GM13977 (cell line): Measurements from ENCODE around the gene EPHA2.
"Not testable (repeated sequence)": the region's sequence is repeated elsewhere in the genome, so short reads cannot be mapped to it uniquely, and the experiment has no call there.

ENCODE experiments used
- DNase-seq: peaks from one replicate; pipeline ENCODE4 v3.0.0; 2012; ENCODE audit warnings: low spot score
- in situ Hi-C: fragments of 300-500 bp; cut with MboI; formaldehyde crosslinking; loops from one replicate; pipeline ENCODE4 v1.12.0; 2022; ENCODE audit warnings: low sequenced_read_pairs, low pct_unique_long_range_greater_than_20kb, mixed read lengths, inconsistent platforms; ENCODE audit not compliant: unreplicated experiment
- TF ChIP-seq, protein P1 (sequence below): IDR thresholded peaks from 2 replicates; pipeline ENCODE4 v1.5.1; 2012; ENCODE audit warnings: mild to moderate bottlenecking, control low read depth; ENCODE audit not compliant: insufficient read depth; ENCODE audit errors: extremely low read depth, missing control alignments

The EPHA2 gene

DNA sequence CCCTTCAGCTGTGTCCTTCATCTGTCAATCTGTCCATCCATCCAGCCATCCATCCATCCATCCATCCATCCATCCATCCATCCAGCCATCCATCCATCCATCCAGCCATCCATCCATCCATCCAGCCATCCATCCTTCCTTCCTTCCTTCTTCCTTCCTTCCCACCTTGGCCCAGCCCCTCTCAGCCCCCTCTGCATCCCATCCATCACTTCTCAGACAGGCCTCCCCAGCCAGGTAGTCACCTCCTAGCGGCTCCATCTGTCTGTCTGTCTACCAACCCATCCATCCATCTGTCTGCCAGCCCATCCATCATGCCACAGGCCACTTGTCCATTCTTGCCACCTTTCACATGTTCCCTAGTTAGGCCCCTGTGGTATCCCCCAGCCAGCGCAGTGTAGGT lies 10.2 kb upstream of the EPHA2 start:
- DNase-seq = no peak
- TF ChIP-seq, protein P1, sequence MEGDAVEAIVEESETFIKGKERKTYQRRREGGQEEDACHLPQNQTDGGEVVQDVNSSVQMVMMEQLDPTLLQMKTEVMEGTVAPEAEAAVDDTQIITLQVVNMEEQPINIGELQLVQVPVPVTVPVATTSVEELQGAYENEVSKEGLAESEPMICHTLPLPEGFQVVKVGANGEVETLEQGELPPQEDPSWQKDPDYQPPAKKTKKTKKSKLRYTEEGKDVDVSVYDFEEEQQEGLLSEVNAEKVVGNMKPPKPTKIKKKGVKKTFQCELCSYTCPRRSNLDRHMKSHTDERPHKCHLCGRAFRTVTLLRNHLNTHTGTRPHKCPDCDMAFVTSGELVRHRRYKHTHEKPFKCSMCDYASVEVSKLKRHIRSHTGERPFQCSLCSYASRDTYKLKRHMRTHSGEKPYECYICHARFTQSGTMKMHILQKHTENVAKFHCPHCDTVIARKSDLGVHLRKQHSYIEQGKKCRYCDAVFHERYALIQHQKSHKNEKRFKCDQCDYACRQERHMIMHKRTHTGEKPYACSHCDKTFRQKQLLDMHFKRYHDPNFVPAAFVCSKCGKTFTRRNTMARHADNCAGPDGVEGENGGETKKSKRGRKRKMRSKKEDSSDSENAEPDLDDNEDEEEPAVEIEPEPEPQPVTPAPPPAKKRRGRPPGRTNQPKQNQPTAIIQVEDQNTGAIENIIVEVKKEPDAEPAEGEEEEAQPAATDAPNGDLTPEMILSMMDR = no peak
- in situ Hi-C loops = no loop called here

GRCh38 chr1:16165548-16165947 lies 9.7 kb upstream of the EPHA2 start:
- no peak for DNase-seq
- in situ Hi-C loops = no loop called here
- TF ChIP-seq, protein P1 = no peak

GRCh38 chr1:16165073-16165364 lies 9.2 kb upstream of the EPHA2 start:
- TF ChIP-seq, protein P1 = no peak
- DNase-seq = no peak
- in situ Hi-C loops = no loop called here

- no peak for DNase-seq
- TF ChIP-seq, protein P1 = no peak
- in situ Hi-C loops = no loop called here
Measured at GRCh38 chr1:16164213-16165072, 8.6 kb upstream of the EPHA2 start.

DNA sequence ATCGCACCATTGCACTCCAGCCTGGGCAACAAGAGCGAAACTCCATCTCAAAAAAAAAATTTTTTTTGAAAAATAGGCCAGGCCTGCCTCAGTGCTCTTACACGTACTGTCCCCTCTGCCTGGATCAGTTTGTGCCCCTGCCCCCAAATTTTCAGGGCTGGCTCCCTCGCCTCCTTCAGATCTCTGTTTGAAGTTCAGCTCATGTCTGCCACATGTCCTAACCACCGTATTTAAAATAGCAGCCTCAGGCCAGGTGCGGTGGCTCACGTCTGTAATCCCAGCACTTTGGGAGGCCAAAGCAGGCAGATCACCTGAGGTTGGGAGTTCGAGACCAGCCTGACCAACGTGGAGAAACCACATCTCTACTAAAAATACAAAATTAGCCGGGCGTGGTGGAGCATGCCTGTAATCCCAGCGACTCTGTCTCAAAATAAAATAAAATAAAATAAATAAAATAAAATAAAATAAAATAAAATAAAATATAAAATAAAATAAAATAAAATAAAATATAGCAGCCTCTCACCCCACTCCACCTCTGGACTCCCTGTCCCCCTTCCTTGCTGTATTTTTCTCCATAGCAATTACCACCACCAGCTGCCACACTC lies 7.8 kb upstream of the EPHA2 start:
- DNase-seq, in situ Hi-C loops: not testable (repeated sequence)

GRCh38 chr1:16162163-16162822 lies 6.4 kb upstream of the EPHA2 start:
- DNase-seq = no peak
- in situ Hi-C loops = no loop called here
- TF ChIP-seq, protein P1 = no peak

DNA sequence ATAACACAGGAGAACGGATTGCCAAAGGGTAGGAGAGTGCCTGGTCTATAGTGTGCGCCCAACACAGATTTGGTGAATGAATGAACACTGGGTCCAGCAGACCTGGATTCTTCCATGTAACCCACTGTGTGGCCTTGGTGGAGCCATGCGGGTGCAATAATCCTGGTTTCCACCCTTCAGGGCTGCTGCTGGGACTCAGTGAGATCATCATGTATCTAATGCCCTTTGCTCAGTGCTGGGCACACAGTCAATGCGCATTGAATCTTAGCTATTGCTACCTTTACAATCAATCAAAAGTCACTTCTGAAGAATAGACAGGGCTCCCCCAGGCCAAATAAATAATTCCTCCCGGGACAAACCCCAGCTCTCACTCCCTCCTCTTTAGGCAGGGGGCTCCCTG lies 5.8 kb upstream of the EPHA2 start:
- DNase-seq = no peak
- TF ChIP-seq, protein P1 = no peak
- in situ Hi-C loops = no loop called here
